HEK293 (cell line): ENCODE results near the gene NABP1.

Experiments
- ZBTB20 ChIP-seq: fragments of 450-650 bp; formaldehyde crosslinking; IDR thresholded peaks from 2 replicates; pipeline ENCODE4 v1.5.1; 2016; ENCODE audit warnings: missing biosample characterization, missing genetic modification characterization
- ZNF274 ChIP-seq, 2 experiments: fragments of 200-500 bp in 1 of 2; fragments of 450-650 bp in 1 of 2; sonication (Bioruptor generic) in 1 of 2; formaldehyde crosslinking in 1 of 2; IDR thresholded peaks; 2 replicates each; pipeline versions ENCODE4 v1.5.1 to v1.6.1; 2014 to 2016; ENCODE audit warnings: borderline replicate concordance in 1 of 2, inconsistent platforms in 1 of 2, low read length in 1 of 2, missing biosample characterization in 1 of 2, missing genetic modification characterization in 1 of 2
- ZNF670 ChIP-seq: fragments of 450-650 bp; formaldehyde crosslinking; IDR thresholded peaks from 2 replicates; pipeline ENCODE4 v1.5.1; 2016; ENCODE audit warnings: missing biosample characterization, missing genetic modification characterization, low read depth

GRCh38 chr2:191636235-191636543 lies 41.7 kb upstream of the NABP1 start:
- TF ChIP-seq ZNF670 (tag by site-specific recombination) (no peak), ZNF274 (IDR thresholded peaks at IDR 0.05; ENCODE audit: low read length) (no peak), ZNF274 (tag by site-specific recombination; IDR thresholded peaks at IDR 0.05; ENCODE audit: borderline replicate concordance) (no peak), ZBTB20 (no peak)
